GM21619 (cell line): Measurements from ENCODE around the gene CLEC10A.
"Not testable (repeated sequence)": the region's sequence is repeated elsewhere in the genome, so short reads cannot be mapped to it uniquely, and the experiment has no call there.

Experiments
- ATAC-seq: cut with Tn5 transposase; IDR thresholded peaks from one replicate; pipeline ENCODE4 v1.9.1; 2021; ENCODE audit not compliant: unreplicated experiment

Gene CLEC10A

DNA sequence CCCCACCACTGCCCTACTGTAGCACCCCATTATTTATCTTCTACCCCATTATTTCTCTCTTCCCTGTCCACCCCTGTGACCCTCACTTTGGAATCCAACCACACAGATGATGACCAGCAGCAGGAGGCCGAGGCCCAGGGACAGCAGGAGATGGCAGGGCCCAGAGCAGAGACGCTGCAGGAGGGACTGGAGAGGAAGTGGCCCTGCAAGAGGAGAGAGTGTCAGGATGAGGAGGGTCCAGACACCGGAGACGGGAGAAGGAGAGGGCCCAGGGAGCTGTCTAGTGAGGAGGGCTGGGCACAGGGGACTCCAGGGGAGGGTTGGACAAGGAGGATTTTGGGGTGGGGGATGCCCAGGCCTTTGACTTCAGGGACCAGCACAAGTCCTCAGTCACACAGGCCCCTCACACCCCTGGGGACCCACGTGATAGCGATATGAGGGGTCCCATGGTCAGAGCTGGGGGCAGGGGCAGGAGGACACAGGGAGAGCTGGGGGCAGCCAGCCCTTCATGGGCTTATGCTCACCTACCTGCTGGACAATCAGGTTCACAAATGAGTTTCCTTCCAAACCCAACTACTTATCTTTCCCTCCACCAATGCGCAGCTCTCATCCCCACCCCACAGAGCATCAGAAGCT lies 2.0 kb downstream of the CLEC10A start:
- ATAC-seq = no peak

DNA sequence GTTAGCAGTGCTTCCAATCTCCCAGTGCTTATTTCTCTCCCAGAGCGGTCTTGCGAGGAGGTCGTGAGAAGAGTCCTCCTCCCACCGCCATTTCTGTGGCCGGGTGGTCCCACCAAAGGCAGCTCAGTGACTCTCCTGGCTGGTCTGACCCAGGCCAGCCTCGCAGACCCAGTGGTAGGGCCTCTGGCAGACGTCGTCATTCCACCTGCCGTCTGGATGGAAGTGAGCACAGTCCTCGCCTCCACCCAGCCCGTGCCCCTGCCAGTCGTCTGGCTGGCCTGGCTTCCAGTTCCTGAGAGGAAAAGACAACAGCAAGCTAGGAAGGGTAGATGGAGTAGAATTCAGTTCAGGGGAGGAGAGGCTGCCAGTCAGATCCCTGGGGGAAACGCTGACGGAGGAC lies 5.1 kb downstream of the CLEC10A start:
- no peak for ATAC-seq

DNA sequence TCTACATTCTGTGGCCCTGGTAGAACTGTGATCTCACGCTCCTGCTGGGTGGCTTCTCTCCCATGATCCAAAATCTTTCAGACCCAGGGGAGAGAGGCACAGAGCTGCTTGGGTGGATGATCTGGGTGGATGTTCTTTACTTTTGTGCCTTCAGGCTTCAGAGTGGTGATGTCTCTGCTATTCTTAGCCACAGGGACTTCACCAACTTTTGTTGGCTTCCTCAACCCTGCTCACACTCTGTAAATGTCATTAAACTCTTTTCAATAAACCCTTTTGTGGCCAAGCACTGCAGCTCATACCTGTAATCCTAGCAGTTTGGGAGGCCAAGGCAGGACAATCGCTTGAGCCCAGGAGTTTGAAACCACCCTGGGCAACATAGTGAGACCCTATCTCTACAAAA lies 7.6 kb downstream of the CLEC10A start:
- ATAC-seq = no peak

DNA sequence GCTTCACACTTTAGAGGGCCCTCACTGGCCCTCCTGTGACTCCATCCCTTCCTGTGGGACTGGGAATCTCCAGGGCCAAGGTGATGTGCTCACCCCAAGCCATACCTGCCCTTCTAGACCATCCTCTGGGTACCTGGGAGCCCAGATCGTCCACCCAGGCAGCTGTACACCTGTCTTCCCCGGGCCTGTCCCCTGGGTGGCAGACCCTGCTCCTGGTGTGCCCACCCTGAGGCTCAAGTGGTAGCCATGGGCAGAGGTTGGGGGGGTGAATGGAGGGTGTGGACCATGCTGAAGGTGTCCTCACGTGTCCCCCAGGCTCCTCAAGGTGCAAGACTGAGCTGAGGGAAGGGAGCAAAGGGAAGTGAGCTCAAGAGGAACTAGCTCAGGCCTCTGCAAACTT lies 9.3 kb downstream of the CLEC10A start:
- no peak for ATAC-seq

DNA sequence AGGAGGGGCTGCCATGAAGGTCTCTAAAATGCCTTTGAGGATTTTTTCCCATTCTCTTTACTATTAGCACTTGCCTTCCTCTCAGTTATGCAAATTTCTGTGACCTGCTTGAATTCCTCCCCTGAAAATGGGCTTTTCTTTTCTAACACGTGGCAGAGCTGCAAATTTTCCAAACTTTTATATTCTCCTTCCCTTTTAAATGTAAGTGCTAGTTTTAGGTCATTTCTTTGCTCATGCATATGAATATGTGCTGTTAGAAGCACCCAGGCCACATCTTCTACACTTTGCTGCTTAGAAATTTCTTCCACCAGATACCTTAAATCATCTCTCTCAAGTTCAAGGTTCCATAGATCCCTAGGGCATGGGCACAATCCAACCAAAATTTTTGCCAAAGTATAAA lies 11.8 kb downstream of the CLEC10A start:
- no peak for ATAC-seq

DNA sequence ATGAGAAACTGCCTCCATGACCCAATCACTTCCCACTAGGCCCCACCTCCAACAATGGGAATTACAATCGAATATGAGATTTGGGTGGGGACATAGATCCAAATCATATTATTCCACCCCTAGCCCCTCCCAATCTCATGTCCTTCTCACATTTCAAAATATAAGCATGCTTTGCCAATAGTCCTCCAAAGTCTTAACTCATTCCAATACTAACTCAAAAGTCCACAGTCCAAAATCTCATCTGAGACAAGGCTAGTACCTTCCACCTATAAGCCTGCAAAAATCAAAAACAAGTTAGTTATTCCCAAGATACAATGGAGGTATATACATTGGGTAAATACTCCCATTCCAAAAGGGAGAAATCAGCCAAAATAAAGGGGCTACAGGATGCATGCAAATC lies 12.9 kb downstream of the CLEC10A start:
- no peak for ATAC-seq

DNA sequence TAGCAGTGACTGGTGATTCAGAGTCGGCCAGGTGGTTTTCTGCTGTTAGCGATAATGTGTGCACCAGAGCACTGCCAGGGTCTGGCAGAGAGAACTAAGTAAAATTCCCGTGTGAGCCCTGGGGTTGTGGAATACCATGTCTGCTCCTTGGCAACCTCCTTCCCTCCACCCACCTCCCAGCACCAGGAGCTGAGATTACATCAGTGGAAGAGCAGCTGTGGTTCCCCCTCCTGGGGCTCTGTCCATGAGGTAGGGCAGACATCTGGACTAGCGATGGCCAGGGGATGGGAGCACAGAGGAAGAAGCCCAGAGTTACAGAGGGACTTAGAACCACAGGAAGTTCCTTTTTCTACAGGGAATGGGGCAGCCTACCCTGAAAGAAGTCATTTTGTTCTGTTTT lies 15.8 kb downstream of the CLEC10A start:
- no peak for ATAC-seq

DNA sequence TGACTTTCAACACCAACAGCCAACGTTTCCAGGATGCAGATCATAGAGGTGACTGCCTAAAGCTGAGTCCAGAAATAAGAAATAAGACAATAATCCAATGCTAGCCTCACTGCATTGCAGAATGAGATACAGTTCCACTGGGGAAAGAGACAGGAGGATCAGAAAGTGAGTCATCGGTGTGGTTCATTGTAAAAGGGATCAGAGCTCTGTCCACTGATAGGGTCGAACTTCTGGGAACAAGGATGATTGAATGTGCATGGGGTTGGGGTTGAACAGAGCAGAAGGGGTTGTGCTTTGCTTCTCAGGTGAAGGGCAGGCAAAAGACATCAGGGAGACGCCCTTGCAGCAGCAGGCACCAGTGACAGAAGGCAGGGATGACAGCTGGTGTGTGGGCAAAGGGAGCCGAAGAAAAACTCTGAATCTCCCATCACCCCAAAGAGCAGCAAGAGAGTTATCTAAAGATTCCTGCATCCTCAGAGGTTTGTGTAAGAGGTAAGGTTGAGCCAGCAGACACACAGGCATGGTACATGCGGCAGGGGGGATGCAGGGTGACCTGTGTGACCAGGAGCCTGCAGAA lies 16.4 kb downstream of the CLEC10A start:
- no peak for ATAC-seq

DNA sequence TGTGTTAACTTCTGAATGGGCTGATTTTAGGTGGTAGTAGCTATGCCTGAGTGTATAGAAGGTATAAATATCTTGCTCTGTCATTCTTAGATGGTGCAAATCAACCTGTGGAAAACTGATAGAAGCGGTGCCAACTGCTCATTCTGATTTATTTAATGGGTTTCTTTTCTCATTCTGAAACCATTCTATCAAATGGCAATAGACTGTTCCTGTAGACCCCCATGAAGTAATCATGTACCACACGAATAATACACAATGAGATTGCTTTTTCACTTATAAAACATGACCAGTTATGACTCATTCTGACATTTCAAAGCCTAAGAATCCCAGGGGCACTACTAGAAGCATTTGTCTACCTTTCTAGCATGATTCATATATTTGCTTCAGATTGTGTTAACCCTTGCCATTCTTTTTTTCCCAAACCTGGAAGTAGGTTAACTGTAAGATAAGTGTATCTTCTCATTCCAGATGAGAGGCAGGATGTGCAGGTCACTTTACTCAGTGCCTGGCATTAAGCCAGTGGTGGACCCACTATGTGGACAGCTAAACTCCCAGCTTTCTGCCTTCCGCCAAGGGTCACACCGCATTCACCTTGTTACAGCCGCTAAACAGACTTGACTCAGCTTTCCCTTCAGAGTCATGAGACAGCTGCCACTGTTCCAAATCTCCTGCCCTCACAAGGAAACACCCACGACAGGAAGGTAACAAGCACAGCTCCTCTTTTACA lies 19.7 kb downstream of the CLEC10A start:
- no peak for ATAC-seq

DNA sequence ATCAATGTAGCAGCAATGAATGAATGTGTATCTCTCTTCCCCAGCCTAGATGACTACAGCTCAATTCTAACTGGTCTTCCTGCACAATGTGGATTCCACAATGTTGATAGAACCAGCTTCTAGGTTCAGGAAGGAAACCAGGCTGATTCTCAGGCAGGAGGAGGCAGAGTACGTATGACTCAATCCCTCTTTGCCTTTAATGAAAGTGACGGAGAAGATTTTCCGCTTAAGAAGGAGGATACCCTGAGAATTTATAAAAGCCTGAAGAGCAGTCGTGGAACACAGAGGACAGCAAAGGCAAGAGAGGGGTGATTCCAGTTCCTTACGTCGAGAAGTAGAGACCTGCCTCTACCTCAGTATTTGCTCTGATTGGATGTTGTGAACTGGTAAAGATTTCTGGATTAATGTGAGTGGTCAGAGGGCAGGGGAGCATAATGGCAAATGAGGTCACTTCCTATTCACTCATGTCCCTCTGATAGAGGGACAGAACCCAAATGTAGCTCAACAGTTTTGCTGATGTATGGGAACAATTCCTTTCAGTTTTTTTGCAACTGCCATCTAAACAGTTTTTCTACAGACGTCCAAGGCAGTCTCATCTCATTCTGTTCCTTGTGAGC lies 21.1 kb downstream of the CLEC10A start:
- ATAC-seq = no peak

DNA sequence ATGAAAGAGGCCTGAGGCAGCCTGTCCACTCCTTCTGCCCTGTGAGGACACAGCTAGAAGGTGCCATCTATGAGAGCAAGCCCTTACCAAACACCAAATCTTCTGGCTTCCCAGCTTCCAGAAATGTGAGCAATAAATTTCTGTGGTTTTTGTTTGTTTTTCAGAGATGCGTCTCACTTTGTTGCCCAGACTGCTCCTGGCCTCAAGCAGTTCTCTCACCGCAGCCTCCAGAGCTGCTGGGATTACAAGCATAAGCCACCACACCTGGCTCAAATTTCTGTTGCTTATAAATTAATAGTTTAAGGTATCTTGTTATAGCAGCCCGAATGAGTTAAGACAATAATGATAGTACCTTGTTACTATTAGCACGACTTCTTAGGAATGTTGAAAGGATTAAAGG lies 23.7 kb downstream of the CLEC10A start:
- ATAC-seq = no peak

DNA sequence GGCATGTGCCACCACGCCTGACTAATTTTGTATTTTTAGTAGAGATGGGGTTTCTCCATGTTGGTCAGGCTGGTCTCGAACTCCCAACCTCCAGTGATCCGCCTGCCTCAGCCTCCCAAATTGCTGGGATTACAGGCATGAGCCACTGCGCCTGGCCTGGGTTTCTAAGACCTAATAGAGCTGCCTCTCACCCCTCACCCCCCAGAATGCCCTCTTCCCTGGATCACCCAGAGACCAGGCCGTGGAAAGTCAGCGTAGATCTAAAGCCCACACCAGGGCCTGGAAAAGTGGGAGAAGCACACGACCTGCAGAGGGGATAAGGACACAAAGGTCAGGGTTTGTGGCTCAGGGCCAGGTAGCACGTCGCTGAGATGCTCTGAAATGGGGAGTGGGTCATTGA lies 29.5 kb downstream of the CLEC10A start:
- ATAC-seq = not testable (repeated sequence)

DNA sequence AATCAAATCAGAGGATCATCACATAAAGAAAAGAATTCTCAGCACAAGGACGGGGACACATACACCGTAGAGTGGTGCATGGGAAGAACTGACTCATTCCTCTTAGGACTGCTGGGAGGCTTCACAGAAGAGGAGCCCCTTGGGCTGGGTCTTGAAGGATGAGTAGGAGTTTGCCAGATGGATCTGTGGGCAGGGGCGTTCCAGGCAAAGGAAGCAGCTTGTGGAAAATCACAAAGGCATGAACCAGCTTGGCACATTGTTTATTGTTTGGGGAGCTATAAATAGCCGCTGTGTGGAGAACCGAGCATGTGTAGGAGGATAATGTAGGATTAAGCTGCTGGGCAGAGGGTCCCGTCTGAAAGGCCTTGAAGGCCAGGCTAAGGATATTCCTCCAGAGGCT lies 31.1 kb downstream of the CLEC10A start:
- ATAC-seq = no peak

DNA sequence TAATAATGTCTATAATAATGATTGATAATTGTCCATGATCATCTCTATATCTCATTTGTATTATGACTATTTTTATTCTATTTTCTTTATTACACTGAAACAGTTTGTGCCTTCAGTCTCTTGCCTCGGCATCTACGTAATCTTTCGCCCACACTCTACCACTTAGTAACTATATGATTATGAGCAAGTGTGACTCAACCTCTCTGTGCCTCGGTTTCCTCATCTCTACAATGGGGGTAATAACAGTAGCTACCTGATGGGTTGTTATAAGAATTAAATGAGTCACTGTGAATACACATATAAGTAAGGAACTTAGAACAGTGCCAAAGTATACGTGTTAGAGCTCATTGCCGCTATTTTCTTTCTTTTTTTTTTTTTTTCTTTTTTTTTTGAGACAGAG lies 32.5 kb downstream of the CLEC10A start:
- ATAC-seq = no peak

DNA sequence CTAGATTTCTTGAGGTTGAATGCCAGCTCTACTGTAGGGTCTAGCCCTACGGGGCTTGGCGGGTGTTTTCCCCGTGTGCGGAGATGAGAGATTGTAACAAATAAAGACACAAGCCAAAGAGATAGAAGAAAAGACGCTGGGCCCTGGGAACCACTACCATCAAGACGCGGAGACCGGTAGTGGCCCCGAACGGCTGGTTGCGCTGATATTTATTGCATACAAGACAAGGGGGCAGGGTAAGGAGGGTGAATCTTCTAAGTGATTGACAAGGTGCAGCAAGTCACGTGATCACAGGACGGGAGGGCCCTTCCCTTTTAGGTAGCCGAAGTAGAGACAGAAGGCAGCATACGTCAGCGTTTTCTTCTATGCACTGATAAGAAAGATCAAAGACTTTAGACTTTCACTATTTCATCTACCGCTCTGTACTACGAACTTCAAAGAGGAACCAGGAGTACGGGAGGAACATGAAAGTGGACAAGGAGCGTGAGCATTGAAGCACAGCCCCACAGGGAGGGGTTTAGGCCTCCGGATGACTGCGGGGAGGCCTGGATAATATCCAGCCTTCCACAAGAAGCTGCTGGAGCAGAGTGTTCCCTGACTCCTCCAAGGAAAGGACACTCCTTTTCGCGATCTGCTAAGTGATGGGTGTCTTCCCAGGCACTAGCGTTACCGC lies 33.2 kb downstream of the CLEC10A start:
- not testable (repeated sequence) for ATAC-seq

DNA sequence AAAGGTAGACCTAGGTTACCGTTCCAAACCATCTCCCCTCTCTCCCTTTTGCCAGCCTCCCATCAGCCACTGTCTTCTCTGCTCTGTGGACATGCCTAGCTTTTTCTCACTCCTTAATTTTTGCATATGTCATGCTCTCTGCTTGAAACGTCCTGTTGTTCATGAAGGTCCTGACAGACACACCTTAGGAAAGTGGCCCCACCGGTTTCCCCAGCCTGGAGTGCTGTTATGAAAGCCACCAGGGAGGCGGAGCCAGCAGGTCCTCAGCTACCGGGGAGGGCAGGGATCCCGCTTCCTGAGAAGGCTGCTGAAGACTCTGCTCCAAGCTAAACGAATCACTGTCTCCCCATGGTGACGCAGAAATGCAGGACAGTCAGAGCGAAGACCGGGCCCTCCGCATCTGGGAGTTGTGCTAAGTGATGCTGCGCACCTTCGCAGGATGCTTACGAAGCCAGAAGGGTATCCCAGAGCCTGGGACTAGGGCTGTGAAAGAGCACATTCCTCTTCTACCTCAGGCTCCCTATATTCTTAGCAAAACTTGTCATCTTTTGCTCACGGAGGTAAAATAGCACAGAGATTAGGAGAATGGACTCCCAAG lies 33.8 kb downstream of the CLEC10A start:
- no peak for ATAC-seq

DNA sequence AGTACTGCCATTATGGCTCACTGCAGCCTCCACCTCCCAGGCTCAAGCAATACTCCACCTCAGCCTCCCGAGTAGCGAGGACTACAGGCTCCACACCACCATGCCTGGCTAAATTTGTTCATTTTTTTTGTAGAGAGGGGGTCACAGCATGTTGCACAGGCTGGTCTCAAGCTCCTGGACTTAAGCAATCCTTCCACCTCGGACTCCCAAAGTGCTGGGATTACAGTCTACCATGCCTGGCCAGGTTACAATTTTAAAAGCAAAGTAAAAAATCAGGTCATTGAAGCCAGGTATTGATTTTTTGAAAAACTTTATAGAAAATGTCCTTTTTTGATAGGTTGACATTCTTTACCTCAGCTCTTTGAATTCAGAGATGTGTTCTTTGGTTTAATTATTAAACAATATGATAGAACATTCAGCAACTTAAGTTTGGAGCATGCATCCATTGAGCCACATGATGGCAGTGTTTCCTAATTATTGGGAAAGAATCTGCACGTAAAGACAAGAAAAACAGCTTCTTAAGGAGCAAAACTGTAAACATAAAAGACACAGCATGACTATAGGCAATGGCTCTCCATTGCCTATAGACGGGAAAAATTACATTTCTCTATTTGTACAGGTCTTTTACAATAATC lies 34.4 kb downstream of the CLEC10A start:
- no peak for ATAC-seq

DNA sequence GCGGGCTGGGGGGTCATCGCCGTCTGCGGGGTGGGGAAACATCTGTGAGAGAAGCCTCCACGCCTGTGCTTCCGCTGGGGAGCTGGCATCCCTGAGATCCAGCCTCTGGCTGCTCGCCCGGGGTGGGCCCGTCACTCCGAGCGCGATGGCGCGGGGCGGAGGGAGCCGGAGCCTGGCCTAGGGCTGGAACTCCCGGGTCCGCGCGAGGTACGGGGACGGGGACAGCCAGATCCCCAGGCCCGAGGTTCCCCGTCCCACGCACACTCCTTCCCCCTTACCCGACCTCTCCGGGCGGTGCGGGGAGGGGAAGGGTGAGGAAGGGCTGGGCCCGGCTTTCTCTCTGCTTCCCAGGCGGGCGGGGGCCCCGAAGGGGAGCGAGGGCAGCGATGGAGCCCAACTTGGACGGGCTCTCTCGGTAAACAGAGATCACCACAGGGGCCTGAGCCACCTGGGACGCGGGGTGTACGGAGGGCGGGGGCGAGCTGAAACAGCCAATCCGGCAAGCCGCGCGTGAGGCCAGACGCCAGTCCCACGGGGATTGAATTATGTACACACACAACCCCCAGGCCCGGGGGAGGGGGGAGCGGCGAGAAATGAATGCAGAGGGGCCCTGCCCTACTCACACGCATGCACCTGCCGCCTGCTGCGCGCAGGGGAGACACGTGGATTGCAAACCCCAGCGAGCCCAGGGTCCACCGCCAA lies 36.4 kb downstream of the CLEC10A start, which contains the start of gene SLC16A11:
TSS of gene SLC16A11 (minus strand) at position 596 of the 702 bp plus-strand sequence. CDS start at position 17, 579 bp downstream.
- no peak for ATAC-seq

DNA sequence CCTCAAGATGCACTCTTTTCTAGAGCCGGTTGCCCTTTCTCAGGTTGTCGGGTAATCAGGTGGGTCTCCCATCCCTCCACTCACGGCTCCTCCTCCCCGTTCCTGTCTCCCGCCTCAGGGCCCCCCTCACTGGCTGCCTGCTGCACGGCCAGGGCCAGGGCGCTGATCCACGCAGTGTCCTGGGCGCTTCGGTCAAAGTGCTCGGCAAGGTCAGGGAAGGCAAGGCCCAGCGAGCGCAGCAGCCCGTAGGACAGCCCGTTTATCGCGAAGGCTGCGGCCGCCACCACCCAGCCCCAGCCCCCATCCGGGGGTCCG lies 36.9 kb downstream of the CLEC10A start:
- no peak for ATAC-seq
